NCI-H2081 treated with DMSO at 0.1 percent for 48 hours (cell line): ENCODE measurements around the gene CCDC141.
"Not testable (repeated sequence)": the region's sequence is repeated elsewhere in the genome, so short reads cannot be mapped to it uniquely, and the experiment has no call there.

Experiments used
- DNase-seq: peaks from one replicate; lab custom pipeline; 2025; lab: John Stamatoyannopoulos, UW

CCDC141 gene

GRCh38 chr2:179049546-179050311, at the start of gene CCDC141:
Gene CCDC141 (minus strand): TSS chr2:179050137. CDS start chr2:179049941, 196 bp downstream.
- DNase-seq: no peak

GRCh38 chr2:179098080-179098689, 48.2 kb upstream of the CCDC141 start:
- DNase-seq: no peak

GRCh38 chr2:179097131-179097530, 47.2 kb upstream of the CCDC141 start:
- DNase-seq: no peak

- DNase-seq: no peak
These were observed 46.2 kb upstream of the CCDC141 start for GRCh38 chr2:179096090-179096489.

- DNase-seq: not testable (repeated sequence)
These were observed 43.0 kb upstream of the CCDC141 start for GRCh38 chr2:179092912-179093311.

- DNase-seq: no peak
These were observed 32.8 kb upstream of the CCDC141 start for GRCh38 chr2:179082697-179083096.

GRCh38 chr2:179081954-179082353, 32.0 kb upstream of the CCDC141 start:
- no peak for DNase-seq

GRCh38 chr2:179072527-179072926, 22.6 kb upstream of the CCDC141 start:
- no peak for DNase-seq

GRCh38 chr2:179071810-179072355, 21.9 kb upstream of the CCDC141 start:
- no peak for DNase-seq

GRCh38 chr2:179070895-179071294, 21.0 kb upstream of the CCDC141 start:
- DNase-seq: no peak

- no peak for DNase-seq
These were observed 19.7 kb upstream of the CCDC141 start for GRCh38 chr2:179069685-179070084.

GRCh38 chr2:179068991-179069643, 19.2 kb upstream of the CCDC141 start:
- no peak for DNase-seq

GRCh38 chr2:179059026-179059700, 9.2 kb upstream of the CCDC141 start:
- no peak for DNase-seq

- DNase-seq: no peak
These were observed 7.8 kb upstream of the CCDC141 start for GRCh38 chr2:179057737-179058136.

- not testable (repeated sequence) for DNase-seq
These were observed 3.6 kb upstream of the CCDC141 start for GRCh38 chr2:179053568-179053967.

GRCh38 chr2:179051250-179051649, 1.3 kb upstream of the CCDC141 start:
- no peak for DNase-seq

- DNase-seq: no peak
These were observed 818 bp upstream of the CCDC141 start for GRCh38 chr2:179050755-179051154.

- no peak for DNase-seq
These were observed 763 bp downstream of the CCDC141 start for GRCh38 chr2:179049203-179049545.

- no peak for DNase-seq
These were observed 1.8 kb downstream of the CCDC141 start for GRCh38 chr2:179048099-179048498.

GRCh38 chr2:179045602-179046001, 4.3 kb downstream of the CCDC141 start:
- DNase-seq: not testable (repeated sequence)

GRCh38 chr2:179044500-179044899, 5.4 kb downstream of the CCDC141 start:
- DNase-seq: no peak

- no peak for DNase-seq
These were observed 12.1 kb downstream of the CCDC141 start for GRCh38 chr2:179037807-179038206.
